GM12878 (cell line): ENCODE data around the gene PHLPP1. TPM values are rescaled to one million over a fixed set of nuclear protein-coding genes. Genes with fewer than 3 reads are reported as not detected.

Source experiments
- ATAC-seq: fragments of 200-7000 bp; cut with Tn5 transposase; 3 replicates; pipeline ENCODE4 v1.9.1; 2020; ENCODE audit warnings: mild to moderate bottlenecking, moderate library complexity
- BruUV-seq: library from RNA; stranded (reverse); fragments of 400-500 nt; replicated peaks from 2 replicates; lab custom pipeline; 2021; lab: Mats Ljungman, UMichigan
- CTCF ChIA-PET: fragments of 300-600 bp; sonication (Branson Sonifier 250); formaldehyde crosslinking; extraction: SDS; loops from one replicate; lab custom pipeline; 2021; ENCODE audit warnings: inconsistent platforms; lab: Yijun Ruan, JAX
- POLR2A ChIA-PET: fragments of 350-600 bp; formaldehyde crosslinking; extraction: SDS; loops from one replicate; lab custom pipeline; 2021; ENCODE audit warnings: inconsistent platforms; lab: Charles Lee
- RAD21 ChIA-PET: fragments of 300-600 bp; sonication (Branson Sonifier 250); formaldehyde crosslinking; loops from one replicate; lab custom pipeline; 2023; ENCODE audit warnings: antibody characterized with exemption; ENCODE audit not compliant: unreplicated experiment; lab: Charles Lee
- SMC1A ChIA-PET: fragments of 300-600 bp; sonication (Branson Sonifier 250); formaldehyde crosslinking; loops from one replicate; lab custom pipeline; 2023; ENCODE audit not compliant: unreplicated experiment, uncharacterized antibody; lab: Charles Lee
- DNase-seq: peaks from one replicate; pipeline ENCODE4 v3.0.0-alpha.2; 2011; ENCODE audit warnings: low read depth, low spot score
- FAIRE-seq: peaks from 3 replicates; lab custom pipeline; 2011; peaks lifted over from hg19 to GRCh38; lab: Jason Lieb, UNC
- H2AFZ ChIP-seq: 2 replicates; pipeline ENCODE4 v1.6.0; 2011; ENCODE audit warnings: low read depth, low read length, control low read depth; ENCODE audit not compliant: control insufficient read depth
- H3K27ac ChIP-seq: 2 replicates; pipeline ENCODE4 v1.5.1; 2011; ENCODE audit warnings: control low read depth; ENCODE audit not compliant: control insufficient read depth, insufficient read depth
- H3K27me3 ChIP-seq, 2 experiments: replicated peaks in 1 of 2; 2 replicates each; pipeline versions ENCODE4 v1.6.0 to v1.6.1; 2011; ENCODE audit warnings: low read length in 1 of 2; ENCODE audit not compliant: control insufficient read depth in 2 of 2, insufficient read depth in 2 of 2
- H3K36me3 ChIP-seq, 2 experiments: 2 replicates each; pipeline ENCODE4 v1.5.1; 2011; ENCODE audit warnings: low read length in 1 of 2; ENCODE audit not compliant: control insufficient read depth in 2 of 2, insufficient read depth in 2 of 2
- H3K4me1 ChIP-seq: 2 replicates; pipeline ENCODE4 v1.6.1; 2011; ENCODE audit warnings: mild to moderate bottlenecking, low read length, moderate library complexity, mixed read lengths; ENCODE audit not compliant: control insufficient read depth, insufficient read depth
- H3K4me2 ChIP-seq: 2 replicates; pipeline ENCODE4 v1.6.0; 2011; ENCODE audit warnings: control low read depth; ENCODE audit not compliant: control insufficient read depth, insufficient read depth
- H3K4me3 ChIP-seq: fragments of 200-600 bp; sonication (generic); 2 replicates; pipeline ENCODE4 v1.5.1; 2016
- H3K79me2 ChIP-seq: 2 replicates; pipeline ENCODE4 v1.6.0; 2011; ENCODE audit warnings: low read length; ENCODE audit not compliant: control insufficient read depth, insufficient read depth
- H3K9ac ChIP-seq: 2 replicates; pipeline ENCODE4 v1.8.0; 2011; ENCODE audit warnings: low read length, control low read depth, mixed read lengths; ENCODE audit not compliant: control insufficient read depth, insufficient read depth
- H3K9me3 ChIP-seq: replicated peaks from 3 replicates; pipeline ENCODE4 v1.5.1; 2011; ENCODE audit warnings: mild to moderate bottlenecking, low read length; ENCODE audit not compliant: control insufficient read depth, insufficient read depth
- H4K20me1 ChIP-seq: 2 replicates; pipeline ENCODE4 v1.6.0; 2011; ENCODE audit not compliant: control insufficient read depth, insufficient read depth
- CREM ChIP-seq: IDR thresholded peaks from 2 replicates; pipeline ENCODE4 v1.6.1; 2014; ENCODE audit warnings: antibody characterized with exemption, low read depth
- EED ChIP-seq: sonication (generic); IDR thresholded peaks from 2 replicates; pipeline ENCODE4 v1.6.1; 2016; ENCODE audit warnings: antibody characterized with exemption, low read depth
- JUNB ChIP-seq: IDR thresholded peaks from 2 replicates; pipeline ENCODE4 v1.6.1; 2016; ENCODE audit warnings: antibody characterized with exemption, mild to moderate bottlenecking
- MEF2B ChIP-seq: fragments of 450-650 bp; IDR thresholded peaks from 2 replicates; pipeline ENCODE4 v1.6.1; 2018; ENCODE audit warnings: mild to moderate bottlenecking, moderate library complexity; ENCODE audit not compliant: partially characterized antibody, poor library complexity, severe bottlenecking
- WGBS: methylation state at CpG from one replicate; pipeline ENCODE4 v1.1.6; 2016; ENCODE audit warnings: low lambda C conversion rate; ENCODE audit not compliant: insufficient replicate concordance, insufficient coverage; ENCODE audit errors: missing lambda C conversion rate; 5-methylcytosine and 5-hydroxymethylcytosine counted together
- in situ Hi-C: fragments of 300-500 bp; cut with MboI; formaldehyde crosslinking; loops from 9 replicates; pipeline ENCODE4 v1.14.3; 2018; ENCODE audit warnings: mixed read lengths
- intact Hi-C: fragments of 100-400 bp; cut with micrococcal nuclease; formaldehyde crosslinking; loops from one replicate; pipeline ENCODE4 v1.14.2; 2022; ENCODE audit not compliant: unreplicated experiment
- polyA plus RNA-seq, 11 experiments: library from polyadenylated mRNA; depleted of rRNA in 4 of 11; unstranded in 6 of 11; stranded (reverse) in 5 of 11; fragments of >200 nt; fragmentation: Nextera tagmentation in 4 of 11; fragmentation: Illumina TruSeq in 1 of 11; extraction: Ambion mirVana in 4 of 11; extraction: Trizol in 1 of 11; gene quantifications; 1 replicate in 1 of 11; 2 replicates in 10 of 11; pipeline versions ENCODE4 v1.2.1 to v1.2.3, GENCODE V29; 2011 to 2016; ENCODE audit warnings: inconsistent platforms in 2 of 11, missing spikeins in 2 of 11, low read depth in 1 of 11
- total RNA-seq, 4 experiments: library from RNA; depleted of rRNA in 3 of 4; stranded (reverse); fragments of >200 nt in 3 of 4; fragmentation: Illumina TruSeq in 1 of 4; extraction: Trizol in 1 of 4; gene quantifications; 2 replicates each; pipeline versions ENCODE4 v1.2.1 to v1.2.3, GENCODE V29; 2013 to 2021
- TF ChIP-seq, protein P1 (sequence below): fragments of 450-650 bp; IDR thresholded peaks from 2 replicates; pipeline ENCODE4 v1.6.1; 2017; ENCODE audit warnings: mild to moderate bottlenecking, low read depth, inconsistent platforms; ENCODE audit not compliant: poor library complexity, severe bottlenecking
- TF ChIP-seq, protein P2 (sequence below): IDR thresholded peaks from 2 replicates; pipeline ENCODE4 v1.6.1; 2012; ENCODE audit warnings: low read depth, low read length, improper control_type of control experiment

The PHLPP1 gene
- total and polyA plus RNA-seq, 10 of the 15 experiments (the other 5 are each of a cell fraction or from before 2014, with no cell fraction given): 0.42 to 7.0 (median 1.9) TPM

DNA sequence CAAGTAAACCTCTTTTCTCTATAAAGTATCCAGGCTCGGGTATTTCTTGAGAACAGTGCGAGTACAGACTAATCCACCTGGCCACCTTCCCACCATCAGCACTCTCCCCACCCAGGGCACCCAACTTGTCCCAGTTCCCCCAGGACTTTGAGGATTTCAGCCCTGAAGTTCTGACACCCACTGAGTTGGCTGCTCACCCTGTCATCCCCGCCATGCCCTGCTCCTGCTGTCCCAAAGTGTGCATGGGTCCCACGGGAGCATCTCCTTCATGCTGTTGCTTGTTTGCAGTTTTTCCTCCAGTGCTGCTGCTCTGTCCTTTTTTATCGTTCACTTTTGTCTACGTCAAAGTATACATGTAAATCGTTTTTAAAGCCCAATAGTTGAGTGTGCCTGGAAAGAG, 273.9 kb downstream of the PHLPP1 start:
- H4K20me1 ChIP-seq: no peaks in the 10 kb centered on the region
- CTCF ChIA-PET: interaction anchor here (1.2 kb wide), 1 partner anchor 402 kb away, joined by 5 read pairs; no protein-coding TSS in a partner anchor
- no peaks in the 10 kb centered on the region for H3K4me1 ChIP-seq
- no peak overlapping the region for H2AFZ ChIP-seq
- FAIRE-seq (no peak), ATAC-seq (no peak), DNase-seq (no peak)
- H3K79me2 ChIP-seq: no peaks in the 10 kb centered on the region
- H3K4me3 ChIP-seq: no peak overlapping the region
- no peaks in the 10 kb centered on the region for H3K9me3 ChIP-seq
- TF ChIP-seq, protein P1, sequence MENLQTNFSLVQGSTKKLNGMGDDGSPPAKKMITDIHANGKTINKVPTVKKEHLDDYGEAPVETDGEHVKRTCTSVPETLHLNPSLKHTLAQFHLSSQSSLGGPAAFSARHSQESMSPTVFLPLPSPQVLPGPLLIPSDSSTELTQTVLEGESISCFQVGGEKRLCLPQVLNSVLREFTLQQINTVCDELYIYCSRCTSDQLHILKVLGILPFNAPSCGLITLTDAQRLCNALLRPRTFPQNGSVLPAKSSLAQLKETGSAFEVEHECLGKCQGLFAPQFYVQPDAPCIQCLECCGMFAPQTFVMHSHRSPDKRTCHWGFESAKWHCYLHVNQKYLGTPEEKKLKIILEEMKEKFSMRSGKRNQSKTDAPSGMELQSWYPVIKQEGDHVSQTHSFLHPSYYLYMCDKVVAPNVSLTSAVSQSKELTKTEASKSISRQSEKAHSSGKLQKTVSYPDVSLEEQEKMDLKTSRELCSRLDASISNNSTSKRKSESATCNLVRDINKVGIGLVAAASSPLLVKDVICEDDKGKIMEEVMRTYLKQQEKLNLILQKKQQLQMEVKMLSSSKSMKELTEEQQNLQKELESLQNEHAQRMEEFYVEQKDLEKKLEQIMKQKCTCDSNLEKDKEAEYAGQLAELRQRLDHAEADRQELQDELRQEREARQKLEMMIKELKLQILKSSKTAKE: no peak
- no peak for TF ChIP-seq MEF2B
- no peak for TF ChIP-seq EED
- TF ChIP-seq JUNB: no peak
- TF ChIP-seq, protein P2, sequence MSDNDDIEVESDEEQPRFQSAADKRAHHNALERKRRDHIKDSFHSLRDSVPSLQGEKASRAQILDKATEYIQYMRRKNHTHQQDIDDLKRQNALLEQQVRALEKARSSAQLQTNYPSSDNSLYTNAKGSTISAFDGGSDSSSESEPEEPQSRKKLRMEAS: no peak
- no peak for TF ChIP-seq CREM
- no peaks in the 10 kb centered on the region; a peak in 1 of 4 replicates for H3K27me3 ChIP-seq
- no TSS peak for BruUV-seq
- 27% methylated on average over 7 of the region's 7 CpGs for WGBS
- SMC1A ChIA-PET: no interaction called here
- no peaks in the 10 kb centered on the region for H3K36me3 ChIP-seq
- intact Hi-C loops: loop anchor here (10.0 kb wide), 1 partner anchor 804 kb away; the partner anchor contains the start of genes PIGN and RELCH
- RAD21 ChIA-PET: no interaction called here
- in situ Hi-C loops: no loop called here
- POLR2A ChIA-PET: no interaction called here
- H3K9ac ChIP-seq: no peak overlapping the region
- H3K27ac ChIP-seq: no peak overlapping the region
- no peak overlapping the region for H3K4me2 ChIP-seq
